KOPT-K1 (cell line): Measurements from ENCODE around the gene PASK.
"Not testable (repeated sequence)": the region's sequence is repeated elsewhere in the genome, so short reads cannot be mapped to it uniquely, and the experiment has no call there.

Source experiments
- H3K27ac ChIP-seq: fragments of 200-600 bp; sonication (generic); 2 replicates; pipeline ENCODE4 v1.5.1; 2016; ENCODE audit warnings: antibody characterized with exemption, mild to moderate bottlenecking, low read depth, low read length; ENCODE audit not compliant: poor library complexity, severe bottlenecking
- H3K36me3 ChIP-seq: fragments of 200-600 bp; sonication (generic); 2 replicates; pipeline ENCODE4 v1.5.1; 2017; ENCODE audit warnings: antibody characterized with exemption, mild to moderate bottlenecking, low read length, moderate library complexity; ENCODE audit not compliant: insufficient read depth
- H3K9me3 ChIP-seq: fragments of 200-600 bp; sonication (generic); 2 replicates; pipeline ENCODE4 v1.5.1; 2017; ENCODE audit warnings: antibody characterized with exemption, low read length, mild to moderate bottlenecking; ENCODE audit not compliant: insufficient read depth, poor library complexity, severe bottlenecking

PASK gene

GRCh38 chr2:241095594-241096290 lies 53.5 kb downstream of the PASK start:
- Histone ChIP-seq H3K9me3 (no peaks in the 10 kb centered on the region), H3K27ac (no peak overlapping the region), H3K36me3 (peaks cover 97% of the 10 kb centered on the region)

DNA sequence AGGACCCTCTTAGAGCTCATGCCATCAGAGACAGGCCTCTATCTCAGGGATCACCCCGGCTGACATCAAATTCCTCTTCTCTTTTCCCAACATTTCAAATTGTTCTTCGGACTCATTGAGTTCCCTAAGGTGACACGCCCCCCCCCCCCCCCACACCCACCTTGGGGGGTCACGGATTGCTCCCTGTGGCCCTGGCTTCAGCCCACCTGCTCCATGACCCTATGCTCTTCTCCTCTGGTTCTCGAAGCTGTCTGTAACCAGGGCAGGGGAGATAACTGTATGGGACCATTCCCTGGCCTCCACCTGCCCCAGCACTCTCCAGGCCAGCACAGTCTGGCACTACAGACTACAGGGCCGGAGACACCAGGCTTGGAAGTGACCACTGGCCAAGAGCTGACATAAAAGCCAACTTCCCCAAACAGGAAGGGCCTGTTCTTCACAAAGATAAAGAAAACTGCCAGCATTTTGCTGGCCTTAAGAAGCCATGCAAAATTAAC lies 54.3 kb downstream of the PASK start:
- H3K36me3 ChIP-seq = peaks cover 100% of the 10 kb centered on the region
- no peak overlapping the region for H3K27ac ChIP-seq
- H3K9me3 ChIP-seq = no peaks in the 10 kb centered on the region

GRCh38 chr2:241094172-241094571 lies 55.1 kb downstream of the PASK start:
- H3K36me3 ChIP-seq = peaks cover 99% of the 10 kb centered on the region
- no peak overlapping the region for H3K27ac ChIP-seq
- no peaks in the 10 kb centered on the region for H3K9me3 ChIP-seq

DNA sequence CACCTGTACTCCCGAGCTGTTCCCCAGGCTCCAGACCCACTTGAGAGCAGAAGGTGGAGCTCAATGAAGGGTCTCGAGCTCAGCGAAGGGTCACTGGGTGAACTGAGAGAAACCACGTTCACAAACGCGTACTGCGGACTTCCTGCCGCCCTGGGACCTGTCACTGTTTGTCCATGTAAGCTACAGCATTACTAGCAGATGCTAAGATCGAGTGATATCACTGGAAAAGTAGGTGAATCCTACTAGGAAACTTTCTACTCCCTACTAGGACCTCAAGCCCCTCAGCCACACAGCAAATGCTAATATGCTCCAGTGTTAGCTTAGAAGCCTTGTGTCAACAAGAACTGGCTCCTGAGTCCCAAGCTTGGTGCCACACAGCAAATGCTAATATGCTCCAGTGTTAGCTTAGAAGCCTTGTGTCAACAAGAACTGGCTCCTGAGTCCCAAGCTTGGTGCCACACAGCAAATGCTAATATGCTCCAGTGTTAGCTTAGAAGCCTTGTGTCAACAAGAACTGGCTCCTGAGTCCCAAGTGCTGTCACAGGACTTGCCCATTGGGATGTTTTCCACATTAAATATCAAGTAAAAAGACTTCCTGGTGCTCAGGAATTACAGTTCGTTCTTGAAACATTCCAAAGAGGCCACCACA lies 56.0 kb downstream of the PASK start:
- H3K27ac ChIP-seq, H3K9me3 ChIP-seq: not testable (repeated sequence)
- peaks cover 99% of the 10 kb centered on the region for H3K36me3 ChIP-seq

GRCh38 chr2:241092677-241093076 lies 56.6 kb downstream of the PASK start:
- Histone ChIP-seq H3K27ac (no peak overlapping the region), H3K36me3 (peaks cover 99% of the 10 kb centered on the region)

DNA sequence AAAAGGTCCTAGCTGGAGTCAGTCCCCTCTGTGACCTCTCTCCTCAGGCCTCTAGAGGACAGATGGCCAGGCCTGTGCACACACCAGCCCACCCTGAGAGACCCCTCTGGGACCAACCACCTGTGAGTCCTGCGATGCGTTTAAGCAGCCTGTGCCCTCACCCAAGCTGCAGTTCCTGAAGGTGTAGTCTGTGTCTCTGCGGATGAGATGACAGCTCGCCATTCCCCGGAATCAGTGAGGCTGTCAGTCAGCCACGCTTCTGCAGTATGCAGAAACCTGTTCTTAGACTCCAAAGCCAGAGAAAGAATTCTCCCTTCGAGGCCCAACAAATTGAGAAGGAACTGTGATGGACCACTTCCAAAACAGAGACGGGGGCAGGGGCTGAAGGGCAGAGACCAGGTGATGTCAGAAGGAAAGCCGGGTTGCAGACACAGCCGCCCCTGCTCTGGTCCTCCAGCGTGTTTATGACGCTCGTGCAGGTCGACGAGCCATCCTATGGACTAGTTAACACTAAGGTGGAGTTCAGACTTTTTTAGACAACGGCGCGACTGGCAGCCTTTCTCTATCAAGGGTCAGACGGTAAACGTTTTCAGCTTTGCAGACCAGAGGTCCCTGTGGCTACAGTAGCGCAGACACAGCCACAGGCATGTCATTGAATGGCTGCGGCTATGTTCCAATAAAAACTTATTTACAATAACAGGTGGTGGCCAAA lies 57.4 kb downstream of the PASK start:
- Histone ChIP-seq H3K27ac (no peak overlapping the region), H3K36me3 (peaks cover 99% of the 10 kb centered on the region), H3K9me3 (no peaks in the 10 kb centered on the region)

More at GRCh38 chr2:241092677-241093076, 56.6 kb downstream of the PASK start:
- H3K9me3 ChIP-seq = no peaks in the 10 kb centered on the region

GRCh38 chr2:241091201-241091600 lies 58.1 kb downstream of the PASK start:
- no peak overlapping the region for H3K27ac ChIP-seq
- H3K36me3 ChIP-seq = peaks cover 99% of the 10 kb centered on the region
- H3K9me3 ChIP-seq = no peaks in the 10 kb centered on the region

GRCh38 chr2:241088791-241089732 lies 60.2 kb downstream of the PASK start:
- H3K27ac ChIP-seq = no peak overlapping the region
- peaks cover 81% of the 10 kb centered on the region for H3K36me3 ChIP-seq
- no peaks in the 10 kb centered on the region for H3K9me3 ChIP-seq

DNA sequence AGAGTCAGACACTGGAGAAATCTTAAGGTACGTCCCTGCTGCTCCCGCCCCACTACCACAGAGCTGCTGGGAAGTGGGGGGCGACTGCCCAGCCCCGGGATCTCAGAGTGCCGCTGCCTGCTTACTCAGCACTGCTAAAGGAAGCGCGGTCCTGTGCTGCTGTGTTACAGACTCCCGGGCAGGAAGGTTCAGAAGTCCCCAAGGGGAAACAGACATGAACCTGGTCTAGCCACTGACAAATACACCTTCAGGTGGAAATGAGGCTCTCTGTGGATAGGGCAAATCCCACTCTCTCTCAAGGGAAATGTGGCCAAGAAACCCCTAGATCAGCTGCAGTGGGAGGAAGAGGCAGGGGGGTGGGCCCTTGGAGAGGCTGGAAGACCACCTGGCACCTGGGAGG lies 60.9 kb downstream of the PASK start:
- H3K27ac ChIP-seq = no peak overlapping the region
- H3K9me3 ChIP-seq = no peaks in the 10 kb centered on the region
- peaks cover 74% of the 10 kb centered on the region for H3K36me3 ChIP-seq

DNA sequence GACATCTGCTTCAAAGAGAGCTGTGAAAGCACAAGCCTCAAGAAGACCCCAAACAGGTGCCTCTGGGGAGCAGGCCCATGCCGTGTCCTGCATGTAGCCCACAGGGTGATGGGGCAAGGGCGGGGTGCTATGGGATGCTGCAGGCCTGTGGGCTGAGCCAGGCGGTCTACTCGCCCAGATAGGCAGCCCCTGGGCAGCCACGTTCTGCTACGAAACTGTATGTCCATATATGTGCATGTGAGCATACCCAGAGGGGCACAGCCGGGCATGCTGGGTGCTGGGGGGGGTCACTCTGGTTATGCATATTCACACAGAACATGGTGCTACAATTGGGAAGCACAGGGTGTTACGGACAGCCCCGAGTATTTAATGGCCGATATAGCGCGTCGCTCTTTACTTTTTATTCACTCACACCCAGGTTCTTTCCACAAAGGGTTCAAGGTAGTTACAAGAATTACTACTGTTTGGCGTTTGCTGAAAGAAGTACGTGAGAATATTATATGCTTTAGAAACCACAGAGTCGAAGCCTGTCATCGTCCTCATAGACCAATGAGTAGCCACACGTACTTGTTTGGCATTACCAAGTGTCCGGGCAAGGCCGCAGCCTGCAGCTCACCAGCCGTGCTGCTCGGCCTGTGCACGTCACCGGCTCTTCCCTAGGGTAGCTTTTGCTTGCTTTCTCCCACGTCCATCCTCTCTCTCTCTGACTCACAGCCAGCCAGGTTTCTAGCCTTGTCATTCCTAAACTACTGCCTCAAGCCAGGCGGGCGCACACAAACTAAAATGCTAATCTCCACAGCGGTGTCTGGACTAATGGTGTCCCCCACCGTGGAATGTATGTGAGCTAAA lies 61.6 kb downstream of the PASK start:
- Histone ChIP-seq H3K27ac (no peak overlapping the region), H3K36me3 (peaks cover 67% of the 10 kb centered on the region), H3K9me3 (no peaks in the 10 kb centered on the region)

GRCh38 chr2:241084856-241085444 lies 64.3 kb downstream of the PASK start:
- Histone ChIP-seq H3K36me3 (peaks cover 40% of the 10 kb centered on the region), H3K27ac (no peak overlapping the region), H3K9me3 (no peaks in the 10 kb centered on the region)

- Histone ChIP-seq H3K9me3 (no peaks in the 10 kb centered on the region), H3K27ac (no peak overlapping the region)
Measured at GRCh38 chr2:241083091-241083415, 66.2 kb downstream of the PASK start.

GRCh38 chr2:241082341-241083090 lies 66.8 kb downstream of the PASK start:
- no peaks in the 10 kb centered on the region for H3K9me3 ChIP-seq
- H3K36me3 ChIP-seq = peaks cover 17% of the 10 kb centered on the region
- H3K27ac ChIP-seq = no peak overlapping the region

More at GRCh38 chr2:241083091-241083415, 66.2 kb downstream of the PASK start:
- peaks cover 22% of the 10 kb centered on the region for H3K36me3 ChIP-seq
